ENCODE results near the gene SH2D5.
"Not testable (repeated sequence)": the region's sequence is repeated elsewhere in the genome, so short reads cannot be mapped to it uniquely, and the experiment has no call there.

SH2D5 gene

GRCh38 chr1:20727746-20728316 is 4.7 kb downstream of the SH2D5 start:
- DNase-seq: no peak

- DNase-seq: no peak
These were observed 5.4 kb downstream of the SH2D5 start for GRCh38 chr1:20726932-20727745.

GRCh38 chr1:20726118-20726911 is 6.2 kb downstream of the SH2D5 start:
- no peak for DNase-seq

GRCh38 chr1:20725189-20726117 is 7.0 kb downstream of the SH2D5 start:
- no peak for DNase-seq

- no peak for DNase-seq
These were observed 7.9 kb downstream of the SH2D5 start for GRCh38 chr1:20724364-20725188.

GRCh38 chr1:20723537-20724363 is 8.8 kb downstream of the SH2D5 start:
- no peak for DNase-seq

- no peak for DNase-seq
These were observed 9.4 kb downstream of the SH2D5 start for GRCh38 chr1:20723159-20723536.

GRCh38 chr1:20721117-20722061 is 11.1 kb downstream of the SH2D5 start:
- no peak for DNase-seq

GRCh38 chr1:20720631-20721091 is 11.8 kb downstream of the SH2D5 start:
- no peak for DNase-seq

- DNase-seq: no peak
These were observed 12.5 kb downstream of the SH2D5 start for GRCh38 chr1:20719871-20720620.

GRCh38 chr1:20719261-20719660 is 13.2 kb downstream of the SH2D5 start:
- DNase-seq: no peak

- DNase-seq: not testable (repeated sequence)
These were observed 14.1 kb downstream of the SH2D5 start for GRCh38 chr1:20718343-20718882.

- peak; percentile 77 for DNase-seq
These were observed 14.8 kb downstream of the SH2D5 start, which contains the start of gene KIF17 for GRCh38 chr1:20717452-20718342. TSS of gene KIF17 (minus strand) at chr1:20718007. CDS start at chr1:20717706, 301 bp downstream.

GRCh38 chr1:20716232-20716631 is 16.3 kb downstream of the SH2D5 start:
- no peak for DNase-seq

- DNase-seq: no peak
These were observed 17.1 kb downstream of the SH2D5 start for GRCh38 chr1:20715406-20715805.

GRCh38 chr1:20713440-20713839 is 19.1 kb downstream of the SH2D5 start:
- DNase-seq: no peak

GRCh38 chr1:20712215-20712577 is 20.3 kb downstream of the SH2D5 start:
- DNase-seq: no peak

Measured in CD4-positive, alpha-beta T cell treated with Interleukin-21 for 1 hour (primary cell).